Ovary (tissue), 3 donors: Measurements from ENCODE around the gene PRPSAP2.

Experiments
- CTCF ChIP-seq, 3 donors: fragments of 450-650 bp in 2 of 3; fragments of 200-600 bp in 1 of 3; IDR thresholded peaks; one replicate each; pipeline versions ENCODE4 v1.5.1 to v1.8.0; 2016 to 2022; ENCODE audit warnings: antibody characterized with exemption in 3 of 3, mild to moderate bottlenecking in 1 of 3
- EP300 ChIP-seq: sonication (generic); formaldehyde crosslinking; IDR thresholded peaks from one replicate; pipeline ENCODE4 v1.6.1; 2017; ENCODE audit warnings: antibody characterized with exemption
- POLR2A ChIP-seq: fragments of 450-650 bp; IDR thresholded peaks from one replicate; pipeline ENCODE4 v1.6.1; 2017; ENCODE audit warnings: antibody characterized with exemption, mild to moderate bottlenecking, moderate library complexity
- donor health status: DM: no; HTN: no; CAD: no.

- TF ChIP-seq CTCF (IDR thresholded peaks at IDR 0.05) (no peak), POLR2A (no peak), EP300 (no peak)
Observed at GRCh38 chr17:18921912-18922451, 64.1 kb downstream of the PRPSAP2 start.
